ENCODE data around the gene ARHGDIA.

DNA sequence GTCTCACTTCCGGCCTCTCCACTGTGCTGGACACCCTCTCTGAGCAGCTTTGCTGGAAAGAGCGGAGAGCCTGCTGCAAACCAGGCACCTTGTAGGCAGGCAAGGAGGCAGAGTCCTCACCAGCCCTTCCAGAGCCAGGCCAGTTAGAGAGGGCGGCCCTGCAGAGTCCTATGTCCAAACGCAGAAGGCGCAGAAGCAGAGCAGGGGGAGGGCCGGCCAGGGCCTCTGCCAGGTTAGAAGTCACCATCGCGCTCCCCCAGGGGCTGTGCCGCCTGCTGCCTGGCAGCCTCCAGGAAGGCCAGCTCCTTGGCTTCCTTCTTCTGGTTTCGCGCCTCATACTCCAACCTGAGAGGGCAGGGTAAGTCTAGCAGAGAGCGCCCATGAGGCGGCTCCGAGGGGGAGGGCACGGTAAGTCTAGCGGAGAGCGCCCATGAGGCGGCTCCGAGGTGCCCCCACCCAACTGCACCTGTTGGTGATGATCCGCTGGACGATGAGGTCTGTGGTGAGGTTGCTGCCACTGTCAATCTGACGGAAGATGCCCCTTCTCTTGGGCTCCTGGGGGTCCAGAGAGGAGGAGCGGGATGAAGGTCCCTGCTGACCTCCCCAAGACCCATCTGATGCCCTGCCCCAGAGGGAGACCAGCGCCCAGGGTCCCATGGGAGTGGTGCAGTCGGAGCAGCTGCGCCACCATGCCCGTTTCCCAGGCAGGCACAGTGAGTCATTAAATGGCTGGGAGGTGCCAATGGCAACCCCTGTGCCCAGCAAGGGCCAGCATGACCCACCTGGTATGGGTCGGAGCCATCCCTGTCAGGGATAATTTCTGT lies 33.7 kb upstream of the ARHGDIA start:
- TF ChIP-seq CTCF (IDR thresholded peaks at IDR 0.05 in 8 of 11, conservative IDR thresholded peaks at IDR 0.05 in 3 of 11), result no peak
- TF ChIP-seq POLR2AphosphoS5 (IDR thresholded peaks at IDR 0.05), result no peak
- no peak for TF ChIP-seq POLR2A (IDR thresholded peaks at IDR 0.05)
